DMS153 treated with DMSO at 0.1 percent for 48 hours (cell line): ENCODE measurements around the gene MYOT.

Source experiments
- DNase-seq: peaks from one replicate; lab custom pipeline; 2025; ENCODE audit not compliant: unreplicated experiment; lab: John Stamatoyannopoulos, UW

MYOT gene, protein sequence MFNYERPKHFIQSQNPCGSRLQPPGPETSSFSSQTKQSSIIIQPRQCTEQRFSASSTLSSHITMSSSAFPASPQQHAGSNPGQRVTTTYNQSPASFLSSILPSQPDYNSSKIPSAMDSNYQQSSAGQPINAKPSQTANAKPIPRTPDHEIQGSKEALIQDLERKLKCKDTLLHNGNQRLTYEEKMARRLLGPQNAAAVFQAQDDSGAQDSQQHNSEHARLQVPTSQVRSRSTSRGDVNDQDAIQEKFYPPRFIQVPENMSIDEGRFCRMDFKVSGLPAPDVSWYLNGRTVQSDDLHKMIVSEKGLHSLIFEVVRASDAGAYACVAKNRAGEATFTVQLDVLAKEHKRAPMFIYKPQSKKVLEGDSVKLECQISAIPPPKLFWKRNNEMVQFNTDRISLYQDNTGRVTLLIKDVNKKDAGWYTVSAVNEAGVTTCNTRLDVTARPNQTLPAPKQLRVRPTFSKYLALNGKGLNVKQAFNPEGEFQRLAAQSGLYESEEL

DNA sequence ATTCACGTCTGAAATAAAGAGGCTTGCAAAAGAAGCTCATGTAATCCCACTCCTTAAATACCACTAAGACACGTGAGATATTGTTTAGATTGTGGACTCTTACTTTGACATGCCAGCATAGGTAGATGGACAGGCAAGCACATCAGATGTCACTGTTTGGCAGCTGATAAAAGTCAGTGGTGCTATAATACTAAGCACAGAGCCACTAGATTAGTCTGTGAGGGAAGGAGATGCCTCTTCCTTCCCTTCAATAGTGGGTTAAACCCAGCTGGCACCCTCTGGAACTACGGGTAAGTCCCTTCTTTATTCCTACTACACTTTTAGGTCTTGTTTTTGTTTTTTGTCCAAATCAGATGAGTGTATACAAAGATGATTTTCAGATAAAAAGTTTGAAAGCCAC, at the start of gene MYOT:
MYOT (plus strand) TSS at position 197 of the 400 bp plus-strand sequence. CDS start 2,792 bp downstream, outside the sequence.
- DNase-seq = no peak

DNA sequence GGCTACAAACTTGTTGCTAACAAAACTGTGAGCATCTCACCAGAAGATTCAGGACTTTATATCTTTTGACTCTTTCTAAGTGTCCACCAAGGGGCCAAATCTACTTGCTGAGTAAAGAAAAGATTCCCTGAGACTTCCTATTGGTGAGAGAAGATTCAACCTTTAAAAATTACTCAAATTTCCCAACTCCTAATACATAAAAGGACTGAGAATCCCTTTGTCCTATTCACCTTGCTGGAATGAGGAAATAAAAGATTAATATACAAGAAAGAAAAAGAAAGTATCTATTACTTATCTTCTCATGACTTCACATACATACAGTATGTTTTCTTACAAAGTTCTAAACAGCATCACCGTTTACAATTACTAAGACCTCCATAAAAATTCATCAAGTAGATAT, 47.9 kb upstream of the MYOT start:
- DNase-seq = no peak

DNA sequence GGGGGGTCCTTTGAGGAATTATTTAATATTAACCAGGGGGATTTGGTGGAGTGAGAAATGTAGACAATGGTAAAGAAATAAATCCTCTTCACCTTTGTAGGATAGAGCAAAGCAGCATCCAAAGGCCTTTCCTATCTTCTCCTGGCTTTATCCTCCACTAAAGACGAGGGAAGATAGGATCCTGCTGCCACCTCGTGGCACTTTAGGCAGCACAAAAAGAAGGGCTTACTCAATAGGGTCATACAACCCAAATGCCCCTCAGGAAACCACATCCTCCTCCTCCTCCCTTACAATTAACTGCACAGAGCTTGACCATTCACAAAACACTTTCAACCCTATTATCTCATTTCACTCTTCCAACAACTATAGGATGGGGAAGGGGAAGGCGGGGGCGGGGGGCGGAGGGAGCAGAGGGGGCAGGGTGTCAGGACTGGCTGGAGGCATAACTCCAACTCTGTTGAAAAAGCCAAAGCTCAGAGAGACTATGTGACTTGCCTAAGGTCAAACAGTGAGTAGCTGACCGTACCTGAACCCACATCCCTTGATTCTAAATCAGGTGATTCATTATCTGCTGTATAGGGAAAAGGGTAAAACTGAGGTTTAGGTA, 45.4 kb upstream of the MYOT start:
- no peak for DNase-seq

DNA sequence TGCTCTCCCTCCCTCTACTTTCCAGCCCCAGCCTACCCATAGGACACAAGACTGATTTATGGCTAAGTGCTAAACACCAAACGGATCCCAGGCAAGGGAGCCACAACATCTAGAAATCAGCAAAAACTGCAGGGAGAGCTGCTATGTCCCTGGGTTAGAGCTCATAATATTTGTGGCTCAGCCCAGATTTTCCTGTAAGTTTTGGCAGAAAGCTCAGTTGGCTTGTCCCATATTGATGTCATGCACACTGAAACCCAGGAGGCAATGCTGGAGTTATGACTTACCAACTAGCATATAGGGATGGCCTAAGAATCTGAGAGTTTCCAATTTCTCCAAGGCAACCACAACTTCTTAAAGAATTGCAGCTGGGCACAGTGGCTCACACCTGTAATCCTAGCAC, 44.7 kb upstream of the MYOT start:
- no peak for DNase-seq

DNA sequence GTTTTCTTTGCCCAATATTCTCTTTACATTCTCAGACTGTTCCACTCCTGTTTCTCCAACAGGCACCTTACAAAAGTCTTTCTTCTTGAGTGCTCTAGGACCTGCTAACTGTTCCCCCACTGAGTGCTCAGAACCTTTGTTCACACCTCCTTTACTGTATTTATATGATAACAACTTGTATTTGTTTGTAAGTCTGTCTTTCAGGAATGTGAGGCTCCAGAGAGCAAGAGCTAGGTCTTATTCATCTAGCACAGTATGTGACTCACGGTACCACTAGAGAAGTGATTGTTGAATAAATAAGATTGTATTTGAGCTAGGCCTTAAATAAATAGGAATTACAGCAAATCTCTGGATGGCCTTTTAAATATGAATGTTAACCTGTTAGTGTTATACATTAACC, 42.5 kb upstream of the MYOT start:
- DNase-seq = no peak

DNA sequence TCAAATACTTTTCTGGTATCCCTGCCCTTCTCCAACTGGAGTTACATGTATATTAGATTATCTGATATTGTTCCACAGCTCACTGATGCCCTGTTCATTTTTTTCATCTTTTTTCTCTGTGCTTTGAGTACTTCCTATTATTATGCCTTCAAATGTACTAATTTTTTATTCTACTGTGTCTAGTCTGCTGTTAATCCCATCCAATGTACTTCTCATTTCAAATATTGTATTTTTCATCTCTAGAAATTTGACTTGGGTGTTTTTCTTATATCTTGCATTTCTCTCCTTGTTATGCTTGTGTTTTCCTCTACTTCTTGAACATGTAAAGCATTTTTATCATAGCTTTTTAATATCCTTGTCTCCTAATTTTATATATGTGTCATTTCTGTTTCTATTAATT, 41.6 kb upstream of the MYOT start:
- no peak for DNase-seq

DNA sequence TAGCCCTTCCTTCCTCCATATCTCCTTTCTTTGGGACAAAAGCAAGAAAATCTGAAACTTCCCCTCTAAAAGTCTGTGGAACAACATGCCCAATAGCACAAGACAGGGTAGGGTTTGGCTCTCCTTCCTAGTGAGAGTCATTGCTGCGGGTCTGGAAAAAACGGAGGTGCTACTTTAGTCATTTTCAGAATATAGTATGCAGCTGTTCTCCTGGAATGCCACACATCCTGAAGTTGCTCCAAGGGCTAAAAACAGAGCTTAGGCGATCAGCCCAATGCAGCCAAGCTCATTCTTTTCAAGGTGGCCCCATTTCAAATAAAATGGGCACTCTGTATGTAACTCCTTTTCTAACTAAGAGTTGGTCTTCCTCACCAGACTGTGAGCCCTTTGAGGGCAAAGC, 39.5 kb upstream of the MYOT start:
- no peak for DNase-seq

DNA sequence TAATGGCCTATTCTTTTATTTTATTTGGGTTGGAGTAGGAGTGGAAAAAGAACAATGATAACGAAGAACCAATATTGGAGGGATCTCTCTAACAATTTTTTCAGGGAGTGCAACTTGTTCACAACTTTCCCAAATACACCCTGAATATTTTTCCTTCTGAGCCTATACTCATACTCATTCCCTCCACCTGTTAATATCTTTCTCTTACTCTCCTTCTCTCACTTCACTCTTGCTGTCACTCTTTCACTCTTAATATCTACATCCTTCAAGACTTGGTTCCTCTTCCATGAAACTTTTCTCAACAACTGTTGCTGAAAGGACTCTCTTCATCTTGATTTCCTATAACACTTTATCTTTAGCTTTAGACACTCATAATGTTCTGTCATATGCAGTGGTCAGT, 39.0 kb upstream of the MYOT start:
- no peak for DNase-seq

DNA sequence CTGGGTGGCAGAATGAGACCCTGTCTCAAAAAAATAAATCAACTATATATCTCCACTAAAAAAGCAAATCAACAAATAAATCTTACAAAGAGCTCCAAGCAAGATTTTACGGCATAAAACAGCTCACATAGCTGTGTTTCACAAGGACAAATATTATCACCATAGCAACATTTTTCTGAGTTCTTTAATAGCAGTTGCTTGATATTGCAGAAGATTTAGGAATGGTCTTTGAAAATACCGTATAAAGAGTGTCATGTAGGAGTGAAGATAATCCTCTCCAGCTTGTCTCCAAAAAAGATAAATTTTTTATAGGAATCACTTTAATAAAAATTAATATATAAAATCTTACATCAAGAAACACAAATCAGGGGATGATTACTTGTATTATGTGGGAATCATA, 36.6 kb upstream of the MYOT start:
- no peak for DNase-seq

DNA sequence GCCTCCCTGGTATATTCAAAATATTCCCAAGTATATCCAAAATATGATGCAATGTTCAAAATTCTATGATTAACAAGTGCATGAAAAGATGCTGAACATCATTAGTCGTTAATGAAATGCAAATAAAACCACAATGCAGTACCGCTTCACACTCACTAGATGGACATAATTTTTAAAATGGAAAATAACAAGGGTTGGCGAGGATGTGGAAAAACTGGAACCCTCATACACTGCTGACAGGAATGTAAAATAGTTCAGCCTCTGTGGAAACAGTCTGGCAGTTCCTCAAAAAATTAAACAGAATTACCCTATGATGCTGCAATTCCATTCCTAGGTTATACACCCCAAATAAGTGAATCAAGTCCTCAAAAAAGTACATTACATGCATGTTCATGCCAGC, 36.1 kb upstream of the MYOT start:
- no peak for DNase-seq

DNA sequence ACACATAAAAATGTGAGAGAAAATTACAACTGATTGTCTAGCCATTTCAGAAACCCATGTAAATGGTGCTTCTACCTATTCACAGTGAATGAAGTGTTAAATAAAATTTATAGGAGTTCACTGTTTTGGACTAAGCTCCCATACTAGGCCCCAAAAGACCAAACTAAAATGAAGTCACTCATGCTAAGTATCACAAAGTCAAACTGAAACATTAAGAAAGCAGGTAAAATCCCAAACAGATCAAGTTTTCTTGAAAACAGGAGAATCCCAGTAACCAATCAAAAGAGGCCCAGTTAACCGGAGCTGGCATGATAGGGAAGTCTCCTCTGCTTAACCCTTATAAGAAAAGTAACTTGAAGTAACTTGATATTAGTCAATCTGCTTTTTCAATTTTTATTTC, 35.2 kb upstream of the MYOT start:
- no peak for DNase-seq

DNA sequence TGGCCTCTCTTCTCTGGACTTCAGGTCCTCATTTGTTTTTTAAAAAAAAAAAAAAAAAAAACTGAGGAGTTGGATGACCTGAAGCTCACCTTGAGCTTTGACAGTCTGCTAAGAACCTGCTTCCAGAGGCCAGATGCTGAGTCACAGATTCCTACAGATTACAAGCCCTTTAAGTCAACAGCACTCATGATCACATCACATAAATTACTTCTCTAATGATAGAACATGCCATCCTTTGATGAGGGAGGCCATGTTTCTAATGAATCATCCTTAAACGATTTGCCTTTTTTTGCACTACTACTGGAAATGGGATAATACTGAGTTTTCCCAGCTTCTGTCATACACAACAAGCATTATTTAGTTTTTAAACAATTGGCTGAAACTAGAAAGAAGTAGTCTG, 34.2 kb upstream of the MYOT start:
- DNase-seq = no peak

DNA sequence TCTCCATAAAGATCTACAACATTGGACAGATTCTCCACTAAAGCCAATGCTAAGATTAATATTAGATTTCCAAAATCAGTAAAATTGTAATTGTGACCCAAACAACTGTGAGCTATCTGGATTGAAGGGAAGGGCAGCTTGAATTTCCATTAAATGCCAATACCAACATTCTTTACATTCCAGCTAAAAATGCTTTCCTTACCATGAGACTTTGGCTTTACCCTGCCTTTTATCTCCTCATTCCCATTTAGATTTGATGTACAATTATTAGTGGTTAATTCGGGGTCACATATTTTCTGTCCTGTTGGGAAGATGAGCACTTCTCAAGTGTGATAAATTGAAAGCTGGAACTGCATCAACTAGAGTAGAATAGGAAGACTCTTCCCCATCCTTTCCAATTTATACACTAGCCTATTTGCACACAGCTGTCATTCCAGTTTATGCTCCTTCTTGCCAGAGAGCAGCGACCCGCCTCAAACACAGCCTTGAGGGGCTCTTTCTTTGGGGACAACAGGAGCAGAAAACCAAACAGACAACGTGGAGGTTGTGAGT, 33.1 kb upstream of the MYOT start:
- DNase-seq = no peak

DNA sequence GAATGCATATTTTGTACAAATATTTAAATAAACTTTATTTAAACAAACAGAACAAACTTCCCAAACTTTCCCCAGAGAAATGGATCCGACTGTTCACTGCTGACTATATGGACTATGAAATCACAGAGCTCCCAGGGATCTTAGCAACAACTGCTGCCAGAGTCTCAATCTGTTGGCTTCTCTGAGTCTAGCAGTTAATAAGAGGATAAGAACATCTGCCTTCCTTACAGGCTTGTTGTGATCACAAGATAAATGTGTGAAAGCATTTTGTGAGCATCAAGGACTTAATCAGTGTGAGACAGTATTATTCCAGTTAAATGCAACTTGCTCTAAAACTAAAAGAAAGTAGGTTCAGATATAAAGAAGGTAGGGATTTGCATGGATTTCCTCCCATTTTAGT, 31.4 kb upstream of the MYOT start:
- no peak for DNase-seq

DNA sequence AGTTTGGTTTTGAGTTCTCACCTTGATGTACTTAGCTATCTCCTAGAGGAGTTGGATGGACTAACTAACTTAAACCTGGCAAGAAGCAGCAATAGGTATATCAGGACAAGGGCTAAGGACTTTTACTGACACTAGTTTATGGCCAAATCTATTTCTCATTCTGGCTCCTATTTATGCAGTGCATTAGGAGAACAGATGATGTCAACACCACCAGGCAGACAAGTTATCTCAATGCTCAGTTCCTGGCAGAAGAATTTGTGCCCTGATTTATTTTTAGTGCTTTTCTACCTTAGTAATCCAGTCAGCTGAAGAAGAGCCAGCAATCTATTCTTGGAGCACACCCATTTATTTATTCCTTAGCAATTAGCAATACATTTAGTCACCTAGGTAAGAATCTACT, 30.7 kb upstream of the MYOT start:
- no peak for DNase-seq

DNA sequence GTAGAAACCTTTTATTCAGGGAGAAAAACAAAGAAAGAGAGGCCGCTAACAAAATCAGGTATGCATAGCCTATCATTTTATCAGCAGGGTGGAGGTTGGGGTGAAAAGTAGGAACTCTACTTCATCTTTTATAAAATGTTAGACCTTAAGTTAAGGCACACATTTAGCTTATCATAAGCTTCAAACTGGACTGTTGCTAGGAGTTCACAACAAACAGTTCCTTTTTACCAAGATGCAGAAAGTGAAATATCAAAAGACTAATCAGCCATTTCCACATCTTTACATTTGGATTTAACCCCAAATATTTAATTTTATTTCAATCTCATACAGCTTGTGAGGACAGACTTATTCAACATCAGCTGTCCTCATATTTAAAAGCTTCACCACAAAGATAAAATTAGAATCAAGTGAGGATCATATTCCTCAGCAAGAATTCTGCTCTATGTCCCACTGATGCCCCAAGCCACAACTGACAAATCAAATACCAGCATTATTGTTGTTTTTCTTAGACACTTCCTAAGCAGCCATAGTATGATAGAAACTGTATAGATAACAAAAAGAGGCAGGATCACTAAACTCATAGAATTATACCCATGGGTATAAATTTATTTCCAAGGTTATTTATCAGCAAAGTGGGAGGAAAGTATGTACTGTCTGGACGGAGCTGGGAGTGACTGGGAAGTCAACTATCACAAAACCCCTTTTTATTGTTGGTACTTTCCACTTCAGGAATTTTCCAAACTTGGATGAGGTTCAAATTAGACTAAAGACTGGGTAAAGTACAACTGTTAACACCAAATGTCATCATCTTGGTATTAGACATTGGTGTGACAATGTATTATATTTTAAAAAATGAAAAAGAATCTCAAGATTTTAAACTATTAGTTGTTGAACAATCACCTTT, 29.9 kb upstream of the MYOT start:
- no peak for DNase-seq

DNA sequence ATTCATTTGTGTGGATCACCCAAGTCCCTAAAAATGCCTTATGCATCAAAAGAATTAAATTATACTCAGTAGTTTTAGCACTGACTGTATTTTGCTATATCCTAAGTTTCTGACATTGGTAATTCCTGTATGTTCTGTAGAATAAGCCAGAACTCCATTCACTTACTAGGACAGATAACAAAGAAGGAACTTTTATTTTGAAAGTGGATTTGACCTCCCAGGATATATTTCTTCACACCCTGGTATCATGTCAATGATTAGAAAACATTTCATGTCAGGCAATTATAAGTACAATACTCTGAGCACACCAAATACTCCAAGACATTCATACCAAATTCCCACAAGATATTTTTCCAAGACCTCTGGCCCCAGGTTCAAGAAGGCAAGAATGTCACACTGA, 28.7 kb upstream of the MYOT start:
- no peak for DNase-seq

DNA sequence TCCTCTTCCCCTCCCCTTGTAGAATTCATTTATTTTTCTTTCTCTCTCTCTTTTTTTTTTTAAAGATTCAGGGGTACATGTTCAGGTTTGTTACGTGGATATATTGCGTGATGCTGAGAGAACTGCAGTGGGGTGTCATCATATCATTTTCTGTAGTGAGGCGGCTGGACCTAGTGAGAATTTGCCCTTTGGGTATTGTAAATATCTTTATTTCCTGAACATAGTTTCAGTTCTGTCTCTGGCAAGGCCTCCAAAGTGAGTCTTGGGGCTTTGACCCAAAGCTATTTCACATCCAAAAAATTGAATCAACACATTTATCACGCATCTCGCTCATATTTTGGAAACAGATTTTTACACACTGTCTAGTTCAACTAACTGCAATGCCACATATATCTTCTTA, 25.4 kb upstream of the MYOT start:
- no peak for DNase-seq

DNA sequence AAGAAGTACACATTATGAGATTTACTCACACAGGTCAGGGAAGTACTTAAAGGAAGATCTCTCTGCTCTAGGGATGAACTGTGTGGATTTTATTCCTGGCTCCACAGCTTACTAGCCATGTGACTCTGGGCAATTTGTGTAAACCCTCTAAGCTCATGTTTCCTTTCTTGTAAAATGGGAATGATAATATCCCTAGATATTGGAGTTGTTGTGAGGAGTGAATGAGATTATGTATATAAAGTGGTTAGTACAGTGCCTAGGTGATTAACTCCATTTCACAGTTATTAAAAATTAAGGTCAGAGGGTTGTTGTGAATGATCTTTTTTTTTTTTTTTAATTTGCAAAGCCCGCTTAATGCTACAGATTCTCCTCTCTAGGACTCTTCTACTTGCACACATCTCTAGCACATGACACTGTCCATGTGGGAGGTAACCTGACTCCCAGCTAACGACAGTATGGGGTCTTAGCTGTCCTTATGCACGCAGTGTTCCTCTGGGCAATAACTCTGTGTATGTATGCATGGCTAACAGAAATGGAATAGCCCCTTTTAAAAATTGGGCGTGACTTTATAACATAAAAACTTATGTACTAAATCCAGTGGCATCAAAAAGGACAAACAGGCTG, 23.9 kb upstream of the MYOT start:
- no peak for DNase-seq

DNA sequence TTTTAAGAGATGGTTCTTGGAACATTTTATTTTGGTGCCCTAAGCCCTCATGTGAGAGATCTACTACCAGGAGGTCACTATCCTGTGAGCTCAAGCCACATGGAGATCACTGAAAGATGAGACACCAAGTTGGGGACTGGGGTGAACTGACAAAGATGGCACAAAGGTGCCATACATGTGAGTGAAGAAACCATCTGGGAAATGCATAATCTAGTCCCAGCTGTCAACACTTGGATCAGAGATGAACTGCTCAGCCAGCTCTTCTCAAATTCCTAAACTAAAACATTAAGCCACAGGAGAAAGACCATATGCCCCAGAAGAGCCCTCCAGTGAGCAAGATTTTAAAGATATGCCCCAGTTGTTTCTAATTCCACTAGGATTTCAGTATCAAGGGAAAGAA, 22.2 kb upstream of the MYOT start:
- DNase-seq = no peak

DNA sequence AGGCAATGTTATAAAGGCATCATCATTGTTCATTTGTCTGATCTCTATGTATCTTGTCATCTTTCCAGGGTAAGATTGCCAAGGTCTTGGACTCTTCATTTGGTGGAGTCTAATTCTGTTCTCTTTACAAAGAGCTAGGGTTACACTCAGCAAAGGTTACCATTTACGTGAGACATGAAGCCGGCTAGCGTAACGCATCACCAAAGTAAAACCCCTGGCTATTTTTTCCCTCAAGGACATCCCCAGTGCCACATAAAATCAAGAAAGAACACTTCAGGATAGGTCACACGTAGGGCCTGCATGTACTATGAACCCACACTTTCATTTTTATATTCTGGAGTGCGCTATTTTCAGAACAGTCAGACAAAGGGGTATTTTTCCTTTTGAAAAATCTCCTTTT, 20.0 kb upstream of the MYOT start:
- no peak for DNase-seq
